Neural progenitor cell (in vitro differentiated cells): ENCODE results near the gene DRC1.

Experiments used
- CTCF ChIP-seq: fragments of 200-600 bp; sonication (generic); IDR thresholded peaks from 2 replicates; pipeline ENCODE4 v1.5.1; 2017; ENCODE audit warnings: antibody characterized with exemption, mild to moderate bottlenecking
- EZH2 ChIP-seq: fragments of 200-600 bp; sonication (generic); IDR thresholded peaks from 2 replicates; pipeline ENCODE4 v1.6.1; 2017; ENCODE audit warnings: antibody characterized with exemption, mild to moderate bottlenecking, moderate library complexity

- TF ChIP-seq CTCF, result no peak
- TF ChIP-seq EZH2, result no peak
These were observed 72.1 kb downstream of the DRC1 start for GRCh38 chr2:26473796-26474195.
